NB4 (cell line): ENCODE data around the gene HLCS.

Source experiments
- MYC ChIP-seq: IDR thresholded peaks from 2 replicates; pipeline ENCODE4 v1.6.1; 2011; ENCODE audit warnings: low read depth, low read length
- POLR2A ChIP-seq: IDR thresholded peaks from 2 replicates; pipeline ENCODE4 v1.6.1; 2011; ENCODE audit warnings: mild to moderate bottlenecking; ENCODE audit not compliant: insufficient read length; ENCODE audit errors: extremely low read depth
- TF ChIP-seq, protein P1 (sequence below): IDR thresholded peaks from one replicate; pipeline ENCODE4 v1.5.1; 2012; ENCODE audit warnings: low read depth, low read length
- TF ChIP-seq, protein P2 (sequence below): IDR thresholded peaks from 2 replicates; pipeline ENCODE4 v1.6.1; 2011; ENCODE audit warnings: low read depth, low read length

DNA sequence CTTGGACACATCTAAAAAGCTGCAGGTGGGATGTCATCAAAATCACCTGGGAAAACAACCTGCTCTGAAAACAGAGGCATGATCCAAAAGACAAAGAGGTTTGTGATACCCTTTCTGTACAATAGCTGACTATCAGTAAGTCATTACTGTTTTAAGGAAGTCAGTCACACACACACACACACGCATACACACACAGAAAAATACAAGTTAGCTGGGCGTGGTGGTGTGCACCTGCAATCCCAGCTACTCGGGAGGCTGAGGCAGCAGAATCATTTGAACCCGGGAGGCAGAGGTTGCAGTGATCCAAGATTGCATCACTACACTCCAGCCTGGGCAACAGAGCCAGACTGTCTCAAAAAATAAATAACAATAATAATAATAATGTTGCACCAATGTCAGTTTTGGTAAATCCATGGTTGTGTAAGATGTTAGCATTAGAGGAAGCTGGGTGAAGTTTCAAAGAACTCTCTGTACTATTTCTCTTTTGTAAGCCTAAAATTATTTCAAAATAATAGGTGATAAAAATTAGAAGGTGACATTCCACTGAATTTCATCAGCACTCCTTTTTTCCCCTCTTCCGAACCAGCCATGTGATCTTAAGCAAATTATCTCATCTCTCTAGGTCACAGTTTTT, 9.9 kb upstream of the HLCS start:
- TF ChIP-seq, protein P1, sequence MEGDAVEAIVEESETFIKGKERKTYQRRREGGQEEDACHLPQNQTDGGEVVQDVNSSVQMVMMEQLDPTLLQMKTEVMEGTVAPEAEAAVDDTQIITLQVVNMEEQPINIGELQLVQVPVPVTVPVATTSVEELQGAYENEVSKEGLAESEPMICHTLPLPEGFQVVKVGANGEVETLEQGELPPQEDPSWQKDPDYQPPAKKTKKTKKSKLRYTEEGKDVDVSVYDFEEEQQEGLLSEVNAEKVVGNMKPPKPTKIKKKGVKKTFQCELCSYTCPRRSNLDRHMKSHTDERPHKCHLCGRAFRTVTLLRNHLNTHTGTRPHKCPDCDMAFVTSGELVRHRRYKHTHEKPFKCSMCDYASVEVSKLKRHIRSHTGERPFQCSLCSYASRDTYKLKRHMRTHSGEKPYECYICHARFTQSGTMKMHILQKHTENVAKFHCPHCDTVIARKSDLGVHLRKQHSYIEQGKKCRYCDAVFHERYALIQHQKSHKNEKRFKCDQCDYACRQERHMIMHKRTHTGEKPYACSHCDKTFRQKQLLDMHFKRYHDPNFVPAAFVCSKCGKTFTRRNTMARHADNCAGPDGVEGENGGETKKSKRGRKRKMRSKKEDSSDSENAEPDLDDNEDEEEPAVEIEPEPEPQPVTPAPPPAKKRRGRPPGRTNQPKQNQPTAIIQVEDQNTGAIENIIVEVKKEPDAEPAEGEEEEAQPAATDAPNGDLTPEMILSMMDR: no peak
- TF ChIP-seq, protein P2, sequence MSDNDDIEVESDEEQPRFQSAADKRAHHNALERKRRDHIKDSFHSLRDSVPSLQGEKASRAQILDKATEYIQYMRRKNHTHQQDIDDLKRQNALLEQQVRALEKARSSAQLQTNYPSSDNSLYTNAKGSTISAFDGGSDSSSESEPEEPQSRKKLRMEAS: no peak
- TF ChIP-seq POLR2A (no peak), MYC (no peak)
